Measurements from ENCODE around the gene NKD2.
"Not testable (repeated sequence)": the region's sequence is repeated elsewhere in the genome, so short reads cannot be mapped to it uniquely, and the experiment has no call there.

The NKD2 gene

DNA sequence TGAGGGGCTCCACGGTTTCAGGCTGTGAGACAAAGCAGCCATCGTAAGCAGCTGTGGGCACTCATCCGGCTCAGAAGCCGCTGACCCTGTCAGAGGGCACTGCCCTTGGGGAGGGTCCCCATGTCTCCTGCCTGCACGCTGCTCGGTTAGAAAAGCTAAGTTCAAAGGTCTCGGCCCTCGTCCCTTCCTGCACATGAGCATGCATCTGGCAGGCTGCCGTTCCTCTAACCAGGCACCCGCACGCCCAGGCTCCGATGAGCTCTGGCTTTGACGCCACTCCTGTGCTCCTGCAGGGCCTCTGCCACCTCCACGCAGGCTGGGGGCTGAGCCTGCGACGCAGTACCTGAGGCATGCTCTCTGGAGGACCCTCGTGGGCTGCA, 51.3 kb downstream of the NKD2 start:
- no peak for DNase-seq

DNA sequence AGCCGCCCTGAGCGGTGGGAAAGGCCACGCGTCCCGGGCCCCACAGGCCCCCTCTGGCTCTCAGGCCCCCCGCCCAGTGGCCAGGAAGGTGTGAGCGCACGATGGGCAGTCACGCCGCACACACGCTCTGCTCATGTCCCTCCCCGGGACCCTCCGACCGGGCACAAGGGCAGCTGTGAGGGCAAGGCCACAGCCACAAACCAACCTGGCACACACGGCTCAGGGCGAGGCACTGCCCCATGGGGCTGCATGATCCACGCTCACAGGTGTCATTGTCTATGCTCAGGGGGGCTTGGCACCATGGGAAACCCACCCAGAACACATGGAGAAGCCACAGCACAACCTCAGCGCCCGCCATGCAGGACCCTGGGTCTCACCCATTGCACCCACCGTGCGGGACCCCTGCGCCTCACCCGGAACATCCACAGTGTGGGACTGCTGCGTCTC, 52.0 kb downstream of the NKD2 start:
- no peak for DNase-seq

DNA sequence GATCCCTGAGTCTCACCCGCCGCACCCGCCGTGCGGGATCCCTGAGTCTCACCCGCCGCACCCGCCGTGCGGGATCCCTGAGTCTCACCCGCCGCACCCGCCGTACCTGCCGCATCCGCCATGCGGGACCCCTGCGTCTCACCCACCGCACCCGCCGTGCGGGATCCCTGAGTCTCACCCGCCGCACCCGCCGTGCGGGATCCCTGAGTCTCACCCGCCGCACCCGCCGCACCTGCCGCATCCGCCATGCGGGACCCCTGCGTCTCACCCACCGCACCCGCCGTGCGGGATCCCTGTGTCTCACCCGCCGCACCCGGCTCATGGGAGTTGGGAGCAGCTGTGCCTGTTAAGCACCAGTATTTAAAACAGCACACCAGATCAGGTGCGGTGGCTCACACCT, 52.7 kb downstream of the NKD2 start:
- not testable (repeated sequence) for DNase-seq

DNA sequence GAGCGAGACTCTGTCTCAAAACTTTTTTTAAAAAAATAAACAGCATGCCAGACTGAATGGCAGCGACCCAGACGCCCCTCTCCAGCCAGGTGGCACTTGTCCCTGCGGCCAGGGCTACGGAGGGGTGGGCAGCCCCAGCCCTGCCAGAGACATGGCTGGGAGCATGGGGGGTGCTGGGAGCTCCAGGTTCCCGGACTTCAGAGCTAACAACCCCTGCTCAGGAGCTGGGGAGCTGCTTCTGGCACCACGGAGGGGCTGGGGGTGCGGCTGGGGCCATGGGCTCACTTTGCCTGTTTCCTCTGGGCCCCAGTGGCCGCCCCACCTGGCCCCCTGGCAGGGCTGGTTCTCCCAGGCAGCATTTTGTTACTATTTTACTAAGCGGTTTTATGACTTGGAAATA, 53.3 kb downstream of the NKD2 start:
- DNase-seq, result no peak

DNA sequence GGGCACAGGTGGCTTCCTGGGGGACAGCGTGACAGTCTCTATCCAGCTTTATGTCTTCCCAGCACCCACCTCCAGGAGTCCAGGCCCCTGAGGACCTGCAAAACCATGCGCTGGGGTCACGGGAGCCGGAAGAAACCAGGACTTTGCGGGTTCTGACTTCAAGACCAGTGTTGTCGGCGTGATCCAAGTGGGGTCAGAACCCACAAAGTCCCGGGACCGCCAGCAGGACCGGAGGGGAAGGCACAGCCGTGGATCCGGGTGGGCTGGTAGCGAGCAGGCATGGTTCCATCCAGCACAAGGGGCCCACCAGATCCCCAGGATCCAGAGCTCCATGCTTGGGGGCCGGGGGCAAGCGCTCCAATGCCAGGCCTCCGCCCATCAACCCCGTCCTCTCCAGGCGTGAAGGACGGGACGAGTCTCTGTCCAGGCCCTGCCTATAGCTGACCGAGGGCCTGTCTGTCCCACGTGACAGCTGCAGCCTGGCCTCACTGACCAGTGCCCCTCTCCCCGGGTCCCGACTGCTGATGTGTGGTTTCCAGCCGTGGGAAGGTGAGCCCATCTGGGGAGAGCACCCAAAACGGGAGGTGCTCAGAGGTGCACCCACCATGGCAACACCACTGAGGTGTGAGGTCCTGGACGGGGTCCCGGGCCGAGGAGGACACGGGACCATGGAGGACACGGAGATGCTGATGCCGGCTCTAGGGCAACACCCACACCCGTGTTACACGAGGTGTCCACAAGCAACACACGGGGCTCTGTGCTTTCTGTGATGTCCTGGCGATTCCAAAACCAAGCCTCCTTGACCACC, 54.4 kb downstream of the NKD2 start:
- no peak for DNase-seq

DNA sequence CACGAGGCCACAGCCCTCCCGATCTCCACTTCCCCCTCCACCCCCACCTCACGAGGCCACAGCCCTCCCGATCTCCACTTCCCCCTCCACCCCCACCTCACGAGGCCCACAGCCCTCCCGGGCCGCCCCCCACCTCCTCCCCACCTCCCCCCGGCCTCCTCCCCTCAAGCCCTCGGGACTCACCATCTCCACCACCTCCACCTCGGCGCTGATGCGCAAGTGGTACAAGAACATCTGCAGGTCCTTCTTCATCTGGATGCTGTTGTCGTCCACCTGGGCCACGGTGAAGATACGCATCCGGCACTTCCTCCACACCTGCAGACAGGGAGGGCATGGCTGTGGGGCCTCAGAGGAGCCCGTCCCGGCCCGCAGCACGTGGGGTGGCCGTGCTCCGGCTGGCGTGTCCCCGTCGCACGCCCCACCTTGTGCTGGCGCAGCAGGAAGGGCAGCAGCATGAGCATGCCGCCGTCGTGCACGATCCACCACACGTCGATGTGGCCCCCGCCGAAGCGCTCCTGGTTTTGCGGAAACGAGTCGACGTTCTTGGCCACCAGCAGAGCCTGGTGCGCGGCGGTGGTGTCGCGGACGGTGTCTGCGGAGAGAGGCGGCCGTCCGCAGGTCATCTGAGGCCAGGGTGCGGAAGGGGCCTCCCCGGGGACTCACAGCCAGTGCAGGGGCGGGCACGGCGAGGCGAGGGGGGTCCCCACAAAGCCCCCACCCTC, 55.2 kb downstream of the NKD2 start:
- DNase-seq, result no peak

DNA sequence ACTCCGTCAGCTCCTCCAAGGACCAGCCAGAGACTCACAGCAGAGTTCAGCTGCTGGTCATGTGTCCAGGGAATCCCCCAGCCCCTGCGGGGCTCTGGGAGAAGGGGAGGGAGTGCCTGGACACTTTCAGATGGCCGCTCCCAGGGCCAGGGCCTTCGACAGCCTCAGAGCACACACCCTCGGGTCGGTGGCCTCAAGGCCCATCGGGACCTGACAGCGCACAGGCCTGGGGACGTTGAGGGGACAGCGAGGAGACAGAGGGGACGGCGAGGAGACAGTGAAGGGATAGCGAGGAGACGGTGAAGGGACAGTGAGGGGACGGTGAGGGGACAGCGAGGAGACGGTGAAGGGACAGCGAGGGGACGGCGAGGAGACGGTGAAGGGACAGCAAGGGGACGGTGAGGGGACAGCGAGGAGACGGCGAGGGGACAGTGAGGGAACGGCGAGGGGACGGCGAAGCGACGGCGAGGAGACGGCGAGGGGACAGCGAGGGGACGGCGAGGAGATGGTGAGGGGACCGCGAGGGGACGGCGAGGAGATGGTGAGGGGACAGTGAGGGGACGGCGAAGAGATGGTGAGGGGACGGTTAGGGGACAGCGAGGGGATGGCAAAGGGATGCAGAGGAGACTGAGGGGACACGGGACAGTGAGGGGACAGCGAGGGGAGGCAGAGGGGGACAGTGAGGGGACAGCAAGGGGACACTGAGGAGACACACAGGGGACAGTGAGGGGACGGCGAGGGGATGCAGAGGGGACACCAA, 56.0 kb downstream of the NKD2 start:
- no peak for DNase-seq

DNA sequence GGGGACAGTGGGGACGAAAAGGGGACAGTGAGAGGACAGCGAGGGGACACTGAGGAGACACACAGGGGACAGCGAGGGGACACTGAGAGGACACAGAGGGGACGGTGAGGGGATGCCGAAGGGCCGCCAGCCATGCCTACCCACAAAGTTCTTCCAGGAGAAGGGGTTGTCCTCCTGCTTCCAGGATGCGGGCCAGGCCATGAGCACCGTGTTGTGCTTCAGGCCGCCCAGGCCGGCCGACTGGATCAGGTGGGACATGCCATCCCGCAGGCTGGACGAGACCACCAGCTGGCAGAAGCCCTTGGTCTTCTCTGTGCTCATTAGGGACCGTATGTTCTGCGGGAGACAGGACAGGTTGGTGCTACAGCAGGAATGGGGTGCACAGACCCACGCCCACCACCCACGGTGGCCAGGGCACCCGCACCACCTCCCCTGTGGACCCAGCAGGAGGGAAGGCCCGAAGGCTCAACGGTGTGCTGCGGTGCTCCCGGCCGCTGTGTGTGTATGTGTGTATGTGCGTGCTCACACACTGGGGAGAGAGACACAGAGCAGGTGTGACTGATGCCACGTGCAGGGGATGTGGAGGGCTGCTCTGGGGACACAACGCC, 56.6 kb downstream of the NKD2 start:
- no peak for DNase-seq

DNA sequence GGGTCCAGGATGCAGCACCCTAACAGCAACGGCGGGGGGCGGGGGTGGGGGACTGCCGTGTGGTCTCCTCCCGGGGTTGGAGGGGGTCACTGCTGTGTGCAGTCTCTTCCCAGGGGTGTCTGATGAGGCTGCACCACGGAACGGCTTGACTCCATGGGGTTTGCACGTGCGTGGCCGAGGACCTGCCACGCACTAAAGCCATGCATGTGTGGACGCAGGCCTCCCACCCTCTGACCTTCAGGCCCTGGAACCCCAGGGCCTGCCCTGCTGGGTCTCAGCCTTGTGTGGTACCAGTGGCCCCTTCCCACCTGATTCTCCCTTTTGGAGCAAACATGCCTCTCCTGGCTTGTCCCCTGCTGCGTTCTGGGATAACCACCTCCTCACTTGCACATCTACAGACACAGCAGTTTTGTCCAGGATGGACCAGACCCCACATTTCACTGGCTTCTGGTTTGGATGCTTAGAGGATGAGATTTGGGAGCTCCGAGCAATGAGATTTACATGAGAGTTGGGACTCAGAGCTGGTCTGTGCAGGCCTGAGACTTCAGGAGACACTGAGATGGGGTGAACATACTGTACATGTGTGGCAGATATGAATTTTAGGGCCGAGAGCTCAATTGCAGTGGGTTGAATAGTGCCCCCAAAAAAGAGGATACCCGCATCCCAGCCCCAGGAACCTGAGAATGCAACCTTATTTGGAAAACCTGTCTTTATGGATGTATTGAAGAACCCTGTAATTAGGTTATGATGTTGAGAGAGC, 57.5 kb downstream of the NKD2 start:
- no peak for DNase-seq

DNA sequence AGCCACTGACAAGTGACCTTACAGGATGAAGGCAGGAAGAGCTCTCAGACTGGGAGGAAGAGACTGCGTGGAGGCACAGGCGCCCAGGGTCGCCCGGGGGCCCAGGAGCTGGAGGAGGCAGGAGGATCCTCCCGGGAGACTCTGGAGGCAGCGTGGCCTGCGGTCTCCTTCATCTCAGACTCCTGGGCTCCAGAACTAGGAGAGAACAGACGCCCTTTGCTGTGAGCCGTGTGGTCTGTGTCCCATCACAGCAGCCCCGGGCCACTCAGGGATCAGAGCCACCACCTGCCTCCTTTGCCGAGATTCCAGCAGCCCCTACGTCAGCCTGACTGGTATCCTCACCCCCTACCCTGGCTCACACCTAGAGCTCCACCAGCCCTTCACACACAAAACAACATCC, 58.1 kb downstream of the NKD2 start:
- DNase-seq, result no peak

DNA sequence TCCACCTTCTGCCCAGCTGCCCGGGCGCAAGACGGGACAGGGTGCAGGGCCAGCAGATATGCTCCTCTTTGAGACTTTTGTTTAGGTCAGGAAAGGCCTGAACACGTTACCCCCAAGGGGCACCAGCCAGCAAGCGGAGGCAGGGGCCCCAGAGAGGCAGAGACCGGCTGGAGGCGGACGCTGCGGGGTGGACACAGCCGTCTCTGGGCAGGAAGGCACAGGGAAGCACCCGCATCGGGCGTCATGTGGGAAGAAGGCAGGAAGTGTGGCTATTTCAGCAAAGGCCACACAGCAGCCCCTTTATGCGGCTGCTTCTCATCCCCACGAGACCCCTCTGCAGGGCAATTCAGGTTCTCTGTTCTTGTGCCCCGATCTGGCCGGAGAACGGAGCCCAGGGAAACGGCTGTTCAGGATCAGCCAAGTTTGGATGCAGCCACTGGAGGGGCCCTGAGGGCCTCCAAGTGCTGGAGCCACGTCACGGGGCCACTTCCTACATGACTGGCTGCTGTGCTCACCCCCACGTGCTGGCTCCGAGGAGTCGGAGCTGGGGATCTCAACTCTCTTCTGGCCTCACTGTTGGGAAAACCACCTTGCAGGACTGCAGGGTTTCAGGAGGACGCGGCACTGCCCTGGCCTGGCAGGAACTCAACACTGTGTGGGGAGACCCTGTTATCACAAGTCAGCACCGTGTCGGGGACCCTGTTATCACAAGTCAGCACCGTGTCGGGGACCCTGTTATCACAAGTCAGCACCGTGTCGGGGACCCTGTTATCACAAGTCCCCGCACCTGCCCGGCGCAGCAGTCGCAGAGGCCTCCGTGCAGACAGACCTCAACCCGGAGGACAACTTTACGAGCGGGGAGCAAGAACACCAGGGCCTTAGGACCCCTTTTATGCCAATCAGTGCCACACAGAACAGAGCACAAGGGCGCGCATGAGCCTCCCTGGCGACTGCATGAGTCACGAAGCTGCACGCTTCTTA, 58.8 kb downstream of the NKD2 start:
- no peak for DNase-seq

DNA sequence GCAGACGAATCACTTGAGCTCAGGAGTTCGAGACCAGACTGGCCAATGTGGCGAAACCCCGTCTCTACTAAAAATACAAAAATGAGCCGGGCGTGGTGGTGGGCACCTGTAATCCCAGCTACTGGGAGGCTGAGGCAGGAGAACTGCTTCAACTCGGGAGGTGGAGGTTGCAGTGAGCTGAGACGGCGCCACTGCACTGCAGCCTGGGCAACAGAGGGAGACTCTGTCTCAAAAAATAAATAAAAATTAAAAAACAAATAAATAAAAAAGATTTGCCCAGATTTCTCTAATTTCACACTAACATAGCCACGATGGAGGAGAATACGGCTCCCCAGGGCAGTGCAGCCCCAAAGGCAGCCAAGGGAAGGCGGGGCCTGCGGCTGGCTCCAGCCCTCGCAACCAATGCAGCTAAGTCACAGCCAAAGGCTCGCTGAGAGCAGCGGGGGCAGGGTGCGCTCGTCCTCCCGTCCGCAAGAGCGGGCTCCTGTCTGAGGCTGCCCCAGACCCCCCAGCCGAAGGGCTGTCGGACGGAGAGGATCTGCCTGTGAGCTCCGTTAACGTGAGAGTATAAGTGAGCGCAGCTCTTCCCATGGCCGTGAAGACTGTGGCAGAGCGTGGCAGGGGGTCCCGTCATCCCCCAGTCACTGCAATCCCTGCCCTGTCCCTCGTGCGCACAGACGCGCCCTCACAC, 59.7 kb downstream of the NKD2 start:
- DNase-seq, result no peak

DNA sequence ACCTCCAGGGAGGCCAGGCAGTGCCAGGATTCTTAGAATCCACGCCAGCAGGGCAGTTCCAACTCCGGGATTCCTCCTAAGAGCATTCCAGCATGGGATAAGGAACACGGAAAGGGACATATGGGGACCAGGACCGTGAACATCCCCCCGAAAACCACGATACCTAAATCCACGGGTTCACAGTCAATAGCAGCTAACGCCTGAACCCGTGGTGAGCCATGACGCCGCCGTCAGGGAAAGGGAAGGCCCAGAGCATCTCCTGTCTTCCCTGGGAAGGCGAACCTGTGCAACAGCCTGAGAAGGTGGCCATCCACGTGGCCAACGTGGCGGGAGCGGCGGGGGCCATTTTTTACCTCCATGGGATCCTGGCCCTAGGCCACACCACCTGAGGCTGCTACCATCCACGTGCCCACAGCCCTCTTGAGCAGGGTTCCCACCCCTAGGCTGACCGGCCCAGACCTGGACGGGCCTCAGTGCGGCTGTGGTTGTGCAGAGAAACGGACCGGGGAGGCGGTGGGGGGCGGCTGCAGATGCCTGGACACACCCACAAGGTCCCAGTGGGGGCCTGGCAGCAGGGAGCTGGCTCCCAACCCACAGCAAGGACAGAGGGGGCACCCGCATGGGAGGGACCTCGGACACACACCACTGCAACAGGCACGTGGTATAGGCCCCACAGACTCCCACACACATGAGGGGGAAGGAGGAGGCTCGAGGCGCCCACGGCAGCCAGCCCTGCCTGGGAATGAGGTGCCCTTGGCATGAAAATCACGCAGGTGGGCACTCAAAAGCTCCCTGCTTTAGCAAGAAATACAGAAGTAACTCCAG, 60.5 kb downstream of the NKD2 start:
- no peak for DNase-seq

DNA sequence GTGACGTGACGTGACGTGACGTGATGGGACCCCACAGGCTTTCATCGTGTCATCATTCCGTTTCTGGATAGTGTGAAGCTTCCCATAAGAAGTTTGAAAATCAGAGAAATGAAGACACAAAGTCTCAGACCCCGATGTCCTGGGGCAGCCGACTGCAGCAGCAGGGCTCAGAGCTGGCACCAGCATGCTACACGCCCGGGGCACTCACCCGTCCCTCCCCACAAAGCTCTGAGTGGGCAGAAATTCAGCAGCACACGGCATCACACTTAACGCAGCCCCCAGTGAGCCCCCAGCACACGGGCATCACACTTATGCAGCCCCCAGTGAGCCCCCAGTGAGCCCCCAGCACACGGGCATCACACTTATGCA, 61.1 kb downstream of the NKD2 start:
- DNase-seq, result no peak

DNA sequence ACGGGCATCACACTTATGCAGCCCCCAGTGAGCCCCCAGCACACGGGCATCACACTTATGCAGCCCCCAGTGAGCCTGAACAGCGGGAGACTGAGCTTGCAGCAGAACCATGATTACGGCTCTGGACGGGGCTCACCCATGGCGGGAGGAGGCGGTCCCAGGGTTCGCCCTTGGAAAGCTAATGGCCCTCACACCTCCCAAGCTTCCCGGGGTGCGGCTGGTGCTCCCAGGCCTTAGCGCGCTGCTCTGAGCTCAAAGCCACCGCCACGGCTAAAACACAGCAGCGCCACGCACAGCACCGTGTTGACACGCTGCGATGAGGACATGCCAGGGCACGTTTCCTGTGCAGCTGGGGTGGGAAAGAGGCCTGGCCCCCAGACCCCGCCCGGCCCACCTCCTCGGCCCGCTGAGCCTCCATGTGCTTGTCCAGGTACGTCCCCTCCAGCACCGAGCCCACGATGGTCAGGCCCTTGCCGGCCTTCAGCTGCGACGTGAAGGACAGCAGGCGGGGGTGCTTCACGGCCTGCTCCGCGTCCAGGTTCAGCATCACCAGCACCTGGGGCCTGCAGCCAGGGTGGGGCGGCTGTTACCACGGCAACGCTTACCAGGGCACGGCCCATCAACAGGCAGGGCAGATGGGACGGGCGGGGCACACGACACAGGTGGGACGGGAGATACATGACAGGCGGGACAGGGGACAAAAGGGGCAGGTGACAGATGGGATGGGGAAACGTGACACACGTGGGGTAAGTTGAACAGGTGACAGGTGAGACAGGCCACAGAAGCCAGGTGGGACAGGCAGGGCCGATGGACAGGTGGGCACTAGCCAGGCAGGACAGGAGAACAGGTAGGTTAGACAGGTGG, 64.9 kb downstream of the NKD2 start:
- no peak for DNase-seq

DNA sequence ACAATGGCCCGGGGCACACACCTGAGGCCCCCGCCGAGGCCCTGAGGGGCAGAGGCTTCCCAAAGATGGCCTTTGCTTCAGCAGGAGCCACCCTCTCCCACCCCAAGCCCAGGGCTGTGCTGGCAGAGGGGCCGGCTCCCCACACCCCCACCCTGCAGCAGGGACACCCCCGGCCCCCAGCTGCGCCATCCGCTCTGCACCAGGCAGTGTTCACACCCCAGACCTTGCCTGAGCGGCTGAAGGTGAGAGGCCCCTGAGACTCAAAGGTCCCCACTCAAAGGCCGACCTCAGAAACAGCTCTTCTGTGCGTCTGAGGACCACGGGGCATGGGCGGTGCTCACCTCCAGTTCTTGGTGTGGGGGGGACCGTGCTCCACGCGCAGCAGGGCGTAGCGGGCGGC, 65.6 kb downstream of the NKD2 start:
- no peak for DNase-seq

DNA sequence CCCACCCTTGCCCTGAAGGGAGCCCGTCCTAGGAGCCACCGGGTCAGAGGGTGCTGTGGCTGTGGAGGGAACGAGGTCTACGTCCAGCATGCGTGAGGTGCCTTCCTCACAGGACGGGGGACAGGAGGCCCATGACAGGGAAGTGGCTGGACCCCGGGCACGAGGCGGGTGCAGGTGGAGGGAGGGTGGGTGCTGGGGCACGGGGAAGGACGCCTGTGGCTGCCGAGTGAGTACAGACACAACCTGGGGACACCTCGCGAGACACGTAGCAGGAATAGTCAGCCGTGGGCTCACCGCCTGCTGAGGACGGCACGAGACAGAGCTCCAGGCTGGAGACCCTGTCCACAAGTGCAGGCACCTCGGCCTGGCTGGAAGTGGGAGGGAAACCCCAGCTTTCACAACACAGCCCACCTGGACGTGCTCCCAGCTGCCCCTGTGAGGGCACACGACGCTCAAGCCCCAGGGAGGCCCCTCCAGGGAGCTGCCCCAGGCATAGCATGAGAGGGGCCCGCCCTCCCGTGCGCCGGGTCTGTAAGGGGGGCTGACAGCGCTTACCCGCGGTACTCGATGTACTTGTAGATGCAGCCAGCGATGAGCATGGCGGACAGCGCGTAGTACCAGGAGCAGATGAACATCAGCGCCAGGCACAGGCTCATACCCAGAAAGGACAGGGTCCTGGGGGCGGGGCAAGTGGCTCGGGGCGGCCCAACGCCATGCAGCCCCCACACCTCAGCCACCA, 66.4 kb downstream of the NKD2 start:
- DNase-seq, result no peak

DNA sequence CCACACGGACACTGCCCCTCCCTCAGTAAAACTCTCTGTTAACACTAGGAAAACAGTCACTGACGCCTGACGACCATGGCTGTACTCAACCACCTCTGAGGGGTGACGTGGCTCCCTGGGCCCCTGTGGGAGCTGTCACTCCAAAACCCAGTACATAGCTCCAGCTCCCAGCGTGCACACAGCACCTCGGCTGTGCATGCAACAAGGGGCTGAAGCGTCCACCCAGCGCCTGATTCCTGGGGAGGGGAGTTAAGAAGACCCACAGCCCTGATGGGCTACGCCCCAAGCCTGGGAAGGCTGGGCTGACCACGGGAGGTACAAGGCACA, 66.9 kb downstream of the NKD2 start:
- DNase-seq, result no peak

Data from stimulated activated CD4-positive, alpha-beta T cell treated with anti-CD3 and anti-CD28 coated beads, Interleukin-1b, Interleukin-23, amount 100 ng/mL, for 48 hours (primary cell).